ENCODE results near the gene ARHGAP8. TPM values are rescaled to one million over a fixed set of nuclear protein-coding genes. Genes with fewer than 3 reads are reported as not detected.

ARHGAP8 gene
- total and polyA plus RNA-seq, 10 donors, result 2.7 to 71.6 (median 19.7) TPM

- H3K27me3 ChIP-seq (replicated peaks in 1 of 7), result no peaks in the 10 kb centered on the region
- TF ChIP-seq, protein P1, sequence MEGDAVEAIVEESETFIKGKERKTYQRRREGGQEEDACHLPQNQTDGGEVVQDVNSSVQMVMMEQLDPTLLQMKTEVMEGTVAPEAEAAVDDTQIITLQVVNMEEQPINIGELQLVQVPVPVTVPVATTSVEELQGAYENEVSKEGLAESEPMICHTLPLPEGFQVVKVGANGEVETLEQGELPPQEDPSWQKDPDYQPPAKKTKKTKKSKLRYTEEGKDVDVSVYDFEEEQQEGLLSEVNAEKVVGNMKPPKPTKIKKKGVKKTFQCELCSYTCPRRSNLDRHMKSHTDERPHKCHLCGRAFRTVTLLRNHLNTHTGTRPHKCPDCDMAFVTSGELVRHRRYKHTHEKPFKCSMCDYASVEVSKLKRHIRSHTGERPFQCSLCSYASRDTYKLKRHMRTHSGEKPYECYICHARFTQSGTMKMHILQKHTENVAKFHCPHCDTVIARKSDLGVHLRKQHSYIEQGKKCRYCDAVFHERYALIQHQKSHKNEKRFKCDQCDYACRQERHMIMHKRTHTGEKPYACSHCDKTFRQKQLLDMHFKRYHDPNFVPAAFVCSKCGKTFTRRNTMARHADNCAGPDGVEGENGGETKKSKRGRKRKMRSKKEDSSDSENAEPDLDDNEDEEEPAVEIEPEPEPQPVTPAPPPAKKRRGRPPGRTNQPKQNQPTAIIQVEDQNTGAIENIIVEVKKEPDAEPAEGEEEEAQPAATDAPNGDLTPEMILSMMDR (IDR thresholded peaks at IDR 0.05 in 8 of 11, conservative IDR thresholded peaks at IDR 0.05 in 3 of 11), result no peak
- TF ChIP-seq POLR2AphosphoS5 (IDR thresholded peaks at IDR 0.05), result peak in 1 of 3 donors; percentile 22
- no peaks in the 10 kb centered on the region for H3K36me3 ChIP-seq
- WGBS, 5 donors, result 10 to 24% (median 12%) methylated on average over 4 of the region's 4 CpGs
- peaks cover 0 to 44% (median 14%) of the 10 kb centered on the region in 6 donors for H3K4me1 ChIP-seq
- DNase-seq, result peak; percentile 77
- peak overlapping the region in 1 of 8 donors; percentile 53 for H3K4me3 ChIP-seq
- intact Hi-C loops (cut with DNase I; ENCODE audit: low total_unique reads), result no loop called here
- peaks cover 0 to 11% (median 6%) of the 10 kb centered on the region in 8 donors for H3K9me3 ChIP-seq
- H3K27ac ChIP-seq, result peak overlapping the region in 5 of 8 donors; percentile 64 to 81 (median 73)
These were observed 12.6 kb downstream of the ARHGAP8 start for GRCh38 chr22:44764974-44765373.

DNA sequence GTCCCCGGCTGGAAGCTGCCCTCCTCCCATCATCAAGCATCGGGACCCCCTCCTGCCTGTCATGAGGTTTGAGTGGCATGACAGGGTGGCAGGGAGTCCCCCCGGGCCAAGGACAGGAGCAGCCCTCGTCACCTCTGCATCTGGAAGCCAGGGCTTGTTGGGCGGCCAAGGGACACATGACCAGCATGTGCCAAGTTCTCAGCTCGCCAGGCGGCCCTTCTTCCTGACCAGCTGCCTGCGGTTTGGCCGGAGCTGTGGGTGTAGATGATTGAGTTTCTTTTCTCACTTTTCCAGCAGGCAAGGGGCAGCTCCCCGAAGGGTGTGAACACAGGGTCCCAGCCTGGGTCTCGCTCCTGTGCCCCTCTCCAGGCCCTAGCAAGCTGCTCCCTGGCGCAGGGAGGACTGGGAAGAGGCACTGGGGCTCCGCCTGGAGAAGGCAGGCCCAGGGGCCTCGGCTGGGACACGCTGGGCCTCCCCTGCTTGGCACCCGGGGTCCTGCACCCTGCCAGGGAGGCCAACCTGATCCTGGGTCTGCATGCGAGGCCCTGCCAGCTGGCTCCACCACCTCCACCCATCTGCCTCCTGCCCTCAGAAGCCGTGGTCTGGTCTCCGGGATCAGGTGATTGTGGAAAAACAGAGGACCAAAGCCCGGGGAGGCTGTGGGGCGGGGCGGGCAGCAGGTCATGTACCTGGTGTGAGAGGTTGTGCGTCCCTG lies 13.4 kb downstream of the ARHGAP8 start:
- peak in 2 of 3 donors; percentile 45 to 61 for TF ChIP-seq POLR2AphosphoS5 (IDR thresholded peaks at IDR 0.05)
- TF ChIP-seq, protein P1 (IDR thresholded peaks at IDR 0.05 in 8 of 11, conservative IDR thresholded peaks at IDR 0.05 in 3 of 11), result no peak
- Histone ChIP-seq H3K36me3 (no peaks in the 10 kb centered on the region), H3K4me3 (peak overlapping the region in 5 of 8 donors; percentile 13 to 53 (median 29)), H3K4me1 (peaks cover 0 to 44% (median 14%) of the 10 kb centered on the region in 6 donors), H3K9me3 (peaks cover 0 to 11% (median 6%) of the 10 kb centered on the region in 8 donors), H3K27me3 (replicated peaks in 1 of 7) (no peaks in the 10 kb centered on the region), H3K27ac (peak overlapping the region in 5 of 8 donors; percentile 64 to 81 (median 73))
- peak; percentile 76 for DNase-seq
- WGBS, 5 donors, result 58 to 77% (median 62%) methylated on average over 15 to 23 of the region's 23 CpGs
- intact Hi-C loops (cut with DNase I; ENCODE audit: low total_unique reads), result no loop called here

GRCh38 chr22:44773082-44773481 lies 20.7 kb downstream of the ARHGAP8 start:
- no peaks in the 10 kb centered on the region for H3K27me3 ChIP-seq (replicated peaks in 1 of 7)
- no peak for TF ChIP-seq POLR2A (IDR thresholded peaks at IDR 0.05)
- TF ChIP-seq, protein P1 (IDR thresholded peaks at IDR 0.05 in 8 of 11, conservative IDR thresholded peaks at IDR 0.05 in 3 of 11), result no peak
- H3K4me3 ChIP-seq, result no peak overlapping the region
- 90 to 100% (median 94%) methylated on average over 1 of the region's 1 CpG for WGBS, 5 donors
- no peak for DNase-seq
- peaks cover 0 to 14% (median 0%) of the 10 kb centered on the region in 6 donors for H3K4me1 ChIP-seq
- intact Hi-C loops (cut with DNase I; ENCODE audit: low total_unique reads), result no loop called here
- H3K27ac ChIP-seq, result no peak overlapping the region
- peaks cover 0 to 20% (median 15%) of the 10 kb centered on the region in 8 donors for H3K9me3 ChIP-seq
- H3K36me3 ChIP-seq, result peaks cover 0 to 4% (median 0%) of the 10 kb centered on the region in 6 donors

DNA sequence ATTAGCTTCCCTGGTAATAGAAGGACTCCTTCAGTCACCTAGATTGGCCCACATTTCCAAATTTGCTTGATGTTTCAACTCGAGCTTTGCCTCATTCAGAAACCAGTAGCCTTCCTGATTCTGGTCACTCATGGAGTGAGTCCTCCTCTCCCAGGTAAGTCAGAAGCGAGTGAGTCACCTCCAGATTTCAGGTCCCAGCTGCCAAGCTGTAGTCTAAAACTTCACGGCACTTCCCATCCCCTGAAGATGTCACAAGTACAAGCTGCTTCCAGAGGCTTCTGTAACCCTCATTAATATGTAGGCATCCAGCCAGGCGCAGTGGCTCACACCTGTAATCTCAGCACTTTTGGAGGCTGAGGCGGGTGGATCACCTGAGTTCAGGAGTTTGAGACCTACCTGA lies 23.5 kb downstream of the ARHGAP8 start:
- WGBS, 5 donors, result 87 to 91% (median 88%) methylated on average over 5 of the region's 5 CpGs
- Histone ChIP-seq H3K9me3 (peaks cover 0 to 20% (median 15%) of the 10 kb centered on the region in 8 donors), H3K4me3 (no peak overlapping the region), H3K36me3 (peaks cover 0 to 4% (median 0%) of the 10 kb centered on the region in 6 donors), H3K27ac (no peak overlapping the region), H3K4me1 (peaks cover 0 to 7% (median 0%) of the 10 kb centered on the region in 6 donors), H3K27me3 (replicated peaks in 1 of 7) (no peaks in the 10 kb centered on the region)
- intact Hi-C loops (cut with DNase I; ENCODE audit: low total_unique reads), result no loop called here
- TF ChIP-seq POLR2A (IDR thresholded peaks at IDR 0.05) (no peak), POLR2AphosphoS5 (IDR thresholded peaks at IDR 0.05) (no peak)
- TF ChIP-seq, protein P1 (IDR thresholded peaks at IDR 0.05 in 8 of 11, conservative IDR thresholded peaks at IDR 0.05 in 3 of 11), result no peak
- no peak for DNase-seq
